ENCODE measurements around the gene NEGR1.

The NEGR1 gene

GRCh38 chr1:72229893-72230292 is 52.4 kb downstream of the NEGR1 start:
- no peak for DNase-seq

GRCh38 chr1:72227667-72228066 is 54.7 kb downstream of the NEGR1 start:
- DNase-seq: no peak

- no peak for DNase-seq
Observed at GRCh38 chr1:72224506-72224905, 57.8 kb downstream of the NEGR1 start.

GRCh38 chr1:72221811-72222210 is 60.5 kb downstream of the NEGR1 start:
- DNase-seq: no peak

GRCh38 chr1:72218141-72218739 is 64.1 kb downstream of the NEGR1 start:
- DNase-seq: no peak

- DNase-seq: no peak
Observed at GRCh38 chr1:72207059-72207458, 75.3 kb downstream of the NEGR1 start.

GRCh38 chr1:72202761-72203160 is 79.6 kb downstream of the NEGR1 start:
- DNase-seq: no peak

- DNase-seq: no peak
Observed at GRCh38 chr1:72197786-72198185, 84.6 kb downstream of the NEGR1 start.

- no peak for DNase-seq
Observed at GRCh38 chr1:72186733-72187307, 95.5 kb downstream of the NEGR1 start.

GRCh38 chr1:72184099-72184701 is 98.1 kb downstream of the NEGR1 start:
- DNase-seq: no peak

- DNase-seq: no peak
Observed at GRCh38 chr1:72182859-72183258, 99.5 kb downstream of the NEGR1 start.

GRCh38 chr1:72178266-72178665 is 104.1 kb downstream of the NEGR1 start:
- no peak for DNase-seq

GRCh38 chr1:72177711-72178110 is 104.6 kb downstream of the NEGR1 start:
- DNase-seq: no peak

- no peak for DNase-seq
Observed at GRCh38 chr1:72170246-72170645, 112.1 kb downstream of the NEGR1 start.

GRCh38 chr1:72166426-72166825 is 115.9 kb downstream of the NEGR1 start:
- no peak for DNase-seq

- no peak for DNase-seq
Observed at GRCh38 chr1:72150508-72150907, 131.8 kb downstream of the NEGR1 start.

- DNase-seq: no peak
Observed at GRCh38 chr1:72141875-72142274, 140.5 kb downstream of the NEGR1 start.

- no peak for DNase-seq
Observed at GRCh38 chr1:72140222-72140621, 142.1 kb downstream of the NEGR1 start.

GRCh38 chr1:72137656-72138055 is 144.7 kb downstream of the NEGR1 start:
- DNase-seq: no peak

- no peak for DNase-seq
Observed at GRCh38 chr1:72129869-72130268, 152.5 kb downstream of the NEGR1 start.

GRCh38 chr1:72122099-72122880 is 160.0 kb downstream of the NEGR1 start:
- DNase-seq: no peak

GRCh38 chr1:72119491-72119890 is 162.8 kb downstream of the NEGR1 start:
- DNase-seq: no peak

GRCh38 chr1:72117621-72118020 is 164.7 kb downstream of the NEGR1 start:
- DNase-seq: no peak

- no peak for DNase-seq
Observed at GRCh38 chr1:72115290-72115689, 167.0 kb downstream of the NEGR1 start.

Measured in NCI-H748 treated with DMSO at 0.1 percent for 48 hours (cell line).